ENCODE measurements around the gene TICAM1. TPM values are rescaled to one million over a fixed set of nuclear protein-coding genes. Genes with fewer than 3 reads are reported as not detected.
"Not testable (repeated sequence)": the region's sequence is repeated elsewhere in the genome, so short reads cannot be mapped to it uniquely, and the experiment has no call there.

Gene TICAM1
- total RNA-seq, 4 donors from 2014 or later: 16.5 to 28.3 (median 20.3) TPM

GRCh38 chr19:4829001-4829712 lies 2.4 kb downstream of the TICAM1 start:
- no peak overlapping the region for H3K27ac ChIP-seq

GRCh38 chr19:4823577-4823976 lies 7.9 kb downstream of the TICAM1 start:
- no peaks in the 10 kb centered on the region for H3K9me3 ChIP-seq
- DNase-seq (ENCODE audit: low spot score in 2 of 2): no peak
- H3K36me3 ChIP-seq: peaks cover 18% of the 10 kb centered on the region
- WGBS: 83% methylated on average over 6 of the region's 6 CpGs
- no peaks in the 10 kb centered on the region for H3K27me3 ChIP-seq
- H3K27ac ChIP-seq: no peak overlapping the region
- no peaks in the 10 kb centered on the region for H3K4me1 ChIP-seq
- H3K4me3 ChIP-seq: no peak overlapping the region
- no peak for TF ChIP-seq CTCF (IDR thresholded peaks at IDR 0.05)
- TF ChIP-seq POLR2AphosphoS5 (IDR thresholded peaks at IDR 0.05): no peak
- no peak for TF ChIP-seq EP300 (IDR thresholded peaks at IDR 0.05)
- no peak for TF ChIP-seq POLR2A (IDR thresholded peaks at IDR 0.05)

More at GRCh38 chr19:4829001-4829712, 2.4 kb downstream of the TICAM1 start:
- peaks cover 6% of the 10 kb centered on the region for H3K36me3 ChIP-seq
- WGBS: 42% methylated on average over 16 of the region's 16 CpGs
- H3K4me3 ChIP-seq: no peak overlapping the region
- H3K4me1 ChIP-seq: peaks cover 28% of the 10 kb centered on the region
- TF ChIP-seq EP300 (IDR thresholded peaks at IDR 0.05) (no peak), CTCF (IDR thresholded peaks at IDR 0.05) (no peak), POLR2AphosphoS5 (IDR thresholded peaks at IDR 0.05) (no peak), POLR2A (IDR thresholded peaks at IDR 0.05) (no peak)
- DNase-seq (ENCODE audit: low spot score in 2 of 2): no peak
- no peaks in the 10 kb centered on the region for H3K9me3 ChIP-seq
- no peaks in the 10 kb centered on the region for H3K27me3 ChIP-seq

GRCh38 chr19:4822354-4822753 lies 9.2 kb downstream of the TICAM1 start:
- peaks cover 30% of the 10 kb centered on the region for H3K36me3 ChIP-seq
- 95% methylated on average over 7 of the region's 7 CpGs for WGBS
- not testable (repeated sequence) for H3K4me1 ChIP-seq; H3K9me3 ChIP-seq; H3K27ac ChIP-seq; H3K27me3 ChIP-seq; DNase-seq (ENCODE audit: low spot score in 2 of 2); H3K4me3 ChIP-seq

- TF ChIP-seq EP300 (IDR thresholded peaks at IDR 0.05) (no peak), POLR2AphosphoS5 (IDR thresholded peaks at IDR 0.05) (no peak), CTCF (IDR thresholded peaks at IDR 0.05) (no peak), POLR2A (IDR thresholded peaks at IDR 0.05) (no peak)
- 78% methylated on average over 4 of the region's 4 CpGs for WGBS
- peaks cover 41% of the 10 kb centered on the region for H3K36me3 ChIP-seq
Measured at GRCh38 chr19:4821265-4821664, 10.2 kb downstream of the TICAM1 start.

GRCh38 chr19:4817467-4818277 lies 13.8 kb downstream of the TICAM1 start:
- Histone ChIP-seq H3K4me3 (no peak overlapping the region), H3K9me3 (no peaks in the 10 kb centered on the region), H3K27me3 (no peaks in the 10 kb centered on the region), H3K36me3 (peaks cover 37% of the 10 kb centered on the region), H3K4me1 (peaks cover 25% of the 10 kb centered on the region), H3K27ac (no peak overlapping the region)
- DNase-seq (ENCODE audit: low spot score in 2 of 2): no peak
- TF ChIP-seq EP300 (IDR thresholded peaks at IDR 0.05) (no peak), CTCF (IDR thresholded peaks at IDR 0.05) (no peak), POLR2A (IDR thresholded peaks at IDR 0.05) (no peak), POLR2AphosphoS5 (IDR thresholded peaks at IDR 0.05) (no peak)
- WGBS: 85% methylated on average over 24 of the region's 32 CpGs

More at GRCh38 chr19:4821265-4821664, 10.2 kb downstream of the TICAM1 start:
- no peak for DNase-seq (ENCODE audit: low spot score in 2 of 2)
- no peak overlapping the region for H3K4me3 ChIP-seq
- H3K4me1 ChIP-seq: peaks cover 2% of the 10 kb centered on the region
- no peaks in the 10 kb centered on the region for H3K27me3 ChIP-seq
- no peaks in the 10 kb centered on the region for H3K9me3 ChIP-seq
- no peak overlapping the region for H3K27ac ChIP-seq

Data from suprapubic skin (tissue), 4 donors.